AG09309 (cell line): ENCODE measurements around the gene RCBTB2.
A peak's percentile ranks its signal among the peaks of the same experiment; 100 is the strongest.

Source experiments
- DNase-seq: peaks from one replicate; pipeline ENCODE4 v3.0.0-alpha.2; 2010; ENCODE audit warnings: low read depth
- H3K4me3 ChIP-seq: 2 replicates; pipeline ENCODE4 v1.5.1; 2011; ENCODE audit warnings: mild to moderate bottlenecking, low read depth, low read length, moderate library complexity; ENCODE audit not compliant: control insufficient read depth
- CTCF ChIP-seq: IDR thresholded peaks from 2 replicates; pipeline ENCODE4 v1.5.1; 2011; ENCODE audit warnings: mild to moderate bottlenecking, low read depth, low read length, inconsistent platforms; ENCODE audit not compliant: insufficient read depth, control insufficient read depth; ENCODE audit errors: missing control alignments

RCBTB2 gene

GRCh38 chr13:48488995-48489394 is 43.9 kb downstream of the RCBTB2 start:
- no peak for TF ChIP-seq CTCF
- no peak for DNase-seq
- no peak overlapping the region for H3K4me3 ChIP-seq

GRCh38 chr13:48487968-48488367 is 44.9 kb downstream of the RCBTB2 start:
- no peak for TF ChIP-seq CTCF
- H3K4me3 ChIP-seq = no peak overlapping the region

GRCh38 chr13:48486836-48487235 is 46.0 kb downstream of the RCBTB2 start:
- no peak for DNase-seq
- no peak overlapping the region for H3K4me3 ChIP-seq
- TF ChIP-seq CTCF = no peak

More at GRCh38 chr13:48487968-48488367, 44.9 kb downstream of the RCBTB2 start:
- no peak for DNase-seq

GRCh38 chr13:48486362-48486761 is 46.5 kb downstream of the RCBTB2 start:
- no peak for DNase-seq
- H3K4me3 ChIP-seq = no peak overlapping the region
- TF ChIP-seq CTCF = no peak

DNA sequence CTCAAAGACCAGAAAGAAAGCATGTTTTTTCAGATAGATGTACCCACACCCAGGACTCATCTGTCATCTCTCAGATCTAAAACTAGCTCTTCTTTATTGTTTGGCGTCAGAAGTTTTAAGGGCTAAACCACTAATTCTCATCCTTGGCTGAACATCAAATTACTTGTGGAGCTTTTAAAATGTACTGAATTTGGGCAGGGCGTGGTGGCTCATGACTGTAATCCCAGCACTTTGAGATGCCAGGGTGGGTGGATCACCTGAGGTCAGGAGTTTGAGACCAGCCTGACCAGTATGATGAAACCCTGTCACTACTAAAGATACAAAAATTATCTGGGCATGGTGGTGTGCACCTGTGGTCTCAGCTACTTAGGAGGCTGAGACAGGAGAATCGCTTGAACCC is 47.4 kb downstream of the RCBTB2 start:
- TF ChIP-seq CTCF = no peak
- no peak for DNase-seq
- H3K4me3 ChIP-seq = no peak overlapping the region

DNA sequence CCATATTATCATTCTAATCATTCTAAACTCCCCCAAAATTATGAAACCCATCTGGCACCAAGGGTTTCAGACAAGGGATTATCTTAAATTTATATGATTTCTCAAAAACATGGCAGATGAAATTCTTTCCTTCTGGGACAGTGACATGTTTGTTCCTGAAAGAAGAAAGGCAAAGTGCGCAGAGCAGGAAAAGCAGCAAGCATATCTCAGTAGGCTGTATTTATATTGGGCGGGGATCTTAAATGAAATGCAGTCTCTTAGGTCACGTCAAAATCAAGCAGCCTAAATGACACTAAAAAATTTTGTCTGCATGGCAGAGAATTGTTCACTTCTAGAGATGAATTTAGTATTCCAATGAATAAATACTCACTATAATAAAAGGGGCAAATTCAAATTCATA is 49.3 kb downstream of the RCBTB2 start:
- DNase-seq = no peak
- TF ChIP-seq CTCF = no peak
- H3K4me3 ChIP-seq = no peak overlapping the region

- peak; percentile 24 for DNase-seq
- H3K4me3 ChIP-seq = no peak overlapping the region
- TF ChIP-seq CTCF = no peak
Measured at GRCh38 chr13:48478391-48478790, 54.5 kb downstream of the RCBTB2 start.
